Fibroblast of the conjunctiva (primary cell): Measurements from ENCODE around the gene OSER1.

Experiments
- DNase-seq: peaks from one replicate; pipeline ENCODE4 v3.0.0-alpha.2; 2010; ENCODE audit warnings: low read depth

OSER1 gene

GRCh38 chr20:44173846-44174245 is 36.7 kb downstream of the OSER1 start:
- DNase-seq = no peak

GRCh38 chr20:44173116-44173515 is 37.5 kb downstream of the OSER1 start:
- DNase-seq = no peak

GRCh38 chr20:44172572-44172950 is 38.0 kb downstream of the OSER1 start:
- DNase-seq = no peak

DNA sequence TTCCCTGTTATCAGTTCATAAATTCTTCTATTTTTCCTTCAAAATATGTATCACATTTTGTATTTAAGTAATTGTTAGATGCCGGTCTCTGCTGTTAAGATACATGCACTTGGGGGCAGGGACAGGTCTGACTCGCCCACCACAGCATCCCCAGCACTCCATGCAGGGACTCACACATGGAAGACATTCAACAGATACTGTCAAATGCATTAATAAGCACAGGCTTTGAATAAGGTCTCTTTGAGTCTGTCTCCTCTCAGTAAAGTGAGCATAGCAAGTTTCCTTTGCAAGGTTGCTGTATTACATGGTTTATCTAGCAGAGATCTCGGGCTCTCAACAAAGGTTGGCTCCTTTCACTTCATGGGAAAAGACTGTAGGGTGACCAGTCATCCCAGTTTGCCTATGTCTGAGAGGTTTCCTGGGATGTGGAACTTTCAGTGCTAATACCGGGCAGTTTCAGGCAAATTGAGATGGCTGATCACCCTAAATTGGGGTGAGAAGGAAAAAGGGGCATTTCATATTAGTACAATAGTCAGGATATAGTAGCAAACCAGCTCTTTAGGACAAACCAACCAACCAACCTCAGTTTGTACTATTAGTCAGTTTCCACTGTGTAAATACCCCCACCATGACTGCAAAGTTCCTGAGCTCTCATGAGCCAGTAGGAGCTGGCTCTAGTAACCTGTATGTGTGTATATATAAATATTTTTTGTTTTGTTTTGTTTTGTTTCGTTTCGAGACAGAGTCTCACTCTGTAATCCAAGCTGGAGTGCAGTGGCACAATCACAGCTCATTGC is 38.6 kb downstream of the OSER1 start:
- DNase-seq = no peak

- no peak for DNase-seq
Observed at GRCh38 chr20:44170816-44171410, 39.7 kb downstream of the OSER1 start.

DNA sequence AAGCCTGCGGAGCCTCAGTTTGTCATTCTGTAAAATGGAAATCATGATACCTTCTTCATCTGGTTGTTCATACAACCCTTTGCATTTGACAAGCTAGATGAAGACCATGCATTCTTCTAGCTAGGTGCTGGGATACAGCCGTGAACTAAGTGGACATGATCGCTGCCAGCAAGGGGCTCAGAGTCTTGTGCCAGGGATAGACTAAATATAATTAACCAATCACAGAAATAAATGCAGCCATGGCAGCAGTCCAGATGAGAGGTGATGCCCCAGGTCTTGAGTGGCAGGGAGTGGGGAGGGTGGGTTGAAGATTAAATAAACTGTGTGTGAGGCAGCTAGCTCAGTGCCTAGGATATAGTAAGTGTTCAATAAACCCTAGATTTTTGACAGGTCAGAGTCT is 42.8 kb downstream of the OSER1 start:
- no peak for DNase-seq

DNA sequence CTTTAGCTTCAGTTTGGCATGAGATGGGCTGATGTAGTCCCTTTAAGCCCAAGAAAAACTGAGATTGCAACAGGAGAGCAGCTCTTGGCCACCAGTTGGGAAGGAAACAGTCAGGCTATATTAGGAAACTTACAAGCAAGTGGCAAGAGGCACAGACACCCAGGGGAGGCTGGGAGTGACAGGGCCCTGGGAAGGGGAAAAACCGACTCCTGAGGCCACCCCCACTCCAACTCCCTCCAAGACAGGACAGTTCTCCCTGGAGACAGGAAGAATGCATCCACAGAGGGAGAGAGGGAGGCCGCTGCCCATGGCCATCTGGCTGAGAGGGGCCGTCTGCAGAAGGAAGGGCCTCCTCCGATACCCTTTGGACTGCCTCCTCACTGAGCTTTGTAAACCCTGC is 44.1 kb downstream of the OSER1 start:
- DNase-seq = no peak

DNA sequence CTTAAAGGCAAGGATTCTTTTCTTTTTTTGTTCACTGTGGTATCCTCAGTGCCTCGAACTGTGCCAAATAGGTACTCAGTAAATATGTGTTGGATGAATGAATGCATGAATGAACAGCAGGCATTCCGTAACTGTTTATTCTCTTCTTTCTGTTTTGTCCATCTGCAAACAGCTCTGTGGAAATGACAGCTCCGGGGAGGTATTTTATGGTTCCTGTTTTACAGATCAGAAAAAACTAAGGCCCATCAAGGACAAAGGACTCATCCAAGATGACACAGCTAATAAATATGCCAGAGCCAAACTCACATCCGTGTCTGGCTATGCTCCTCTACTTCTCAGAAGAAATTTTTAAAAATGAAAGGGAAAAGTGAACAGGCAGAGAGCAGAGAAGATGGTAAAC is 44.6 kb downstream of the OSER1 start:
- no peak for DNase-seq

DNA sequence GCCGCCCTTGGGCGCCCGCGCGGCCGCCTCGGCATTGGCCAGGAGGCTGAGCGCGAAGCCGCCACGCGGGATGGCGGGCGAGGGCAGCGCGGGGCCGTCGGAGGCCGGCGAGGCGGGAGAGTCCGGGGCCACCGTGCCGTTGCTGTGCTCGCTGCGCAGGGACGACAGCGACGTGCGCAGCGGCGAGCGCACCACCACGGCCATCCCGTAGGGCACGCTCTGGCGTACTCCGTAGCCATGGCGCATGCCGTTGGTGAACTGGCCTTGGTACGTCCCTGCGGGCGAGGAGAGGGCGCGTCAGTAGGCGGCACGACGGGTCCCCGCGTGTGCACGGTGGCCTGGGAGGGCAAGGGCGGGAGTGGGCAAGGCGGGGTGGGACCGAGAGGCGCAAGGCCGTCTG is 50.4 kb downstream of the OSER1 start:
- DNase-seq = no peak

DNA sequence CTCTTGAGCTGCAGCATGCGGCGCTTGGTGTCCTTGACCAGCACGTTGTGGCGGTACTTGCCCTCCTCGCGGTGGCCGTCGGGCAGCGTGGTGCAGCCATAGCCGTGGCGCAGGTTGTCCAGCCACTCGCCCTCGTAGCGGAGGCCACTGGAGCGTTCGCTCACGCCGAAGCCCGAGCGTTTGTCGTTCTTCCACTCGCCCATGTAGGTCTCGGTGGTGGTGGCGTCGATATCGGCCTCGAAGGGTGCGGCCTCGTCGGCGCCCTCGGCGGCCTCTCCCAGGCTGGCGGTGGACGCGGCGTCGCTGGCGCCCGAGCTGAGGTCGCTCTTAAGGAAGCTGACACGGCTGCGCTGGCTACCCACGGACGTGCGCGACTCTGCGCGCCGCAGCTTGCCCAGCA is 50.9 kb downstream of the OSER1 start:
- no peak for DNase-seq

DNA sequence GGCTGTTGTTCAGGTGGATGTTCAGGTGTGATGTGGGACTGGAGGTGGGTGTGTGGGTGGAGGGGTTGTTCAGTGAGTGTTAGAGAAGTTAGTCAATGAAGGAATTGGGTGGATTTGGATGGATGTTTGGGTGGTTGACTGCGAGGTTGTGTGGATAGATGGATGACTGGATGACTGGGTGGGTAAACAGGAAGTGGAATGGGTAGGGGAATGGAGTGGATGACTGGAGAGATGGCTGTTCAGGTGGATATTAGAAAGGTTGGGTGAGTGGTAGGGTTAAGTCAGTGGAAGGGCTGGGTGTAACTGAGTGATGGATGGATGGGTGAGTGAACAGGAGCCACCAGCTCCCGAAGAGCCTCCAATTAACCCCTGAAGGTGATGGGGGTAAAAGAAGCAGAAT is 51.4 kb downstream of the OSER1 start:
- DNase-seq = no peak

GRCh38 chr20:44157061-44157460 is 53.5 kb downstream of the OSER1 start:
- no peak for DNase-seq

DNA sequence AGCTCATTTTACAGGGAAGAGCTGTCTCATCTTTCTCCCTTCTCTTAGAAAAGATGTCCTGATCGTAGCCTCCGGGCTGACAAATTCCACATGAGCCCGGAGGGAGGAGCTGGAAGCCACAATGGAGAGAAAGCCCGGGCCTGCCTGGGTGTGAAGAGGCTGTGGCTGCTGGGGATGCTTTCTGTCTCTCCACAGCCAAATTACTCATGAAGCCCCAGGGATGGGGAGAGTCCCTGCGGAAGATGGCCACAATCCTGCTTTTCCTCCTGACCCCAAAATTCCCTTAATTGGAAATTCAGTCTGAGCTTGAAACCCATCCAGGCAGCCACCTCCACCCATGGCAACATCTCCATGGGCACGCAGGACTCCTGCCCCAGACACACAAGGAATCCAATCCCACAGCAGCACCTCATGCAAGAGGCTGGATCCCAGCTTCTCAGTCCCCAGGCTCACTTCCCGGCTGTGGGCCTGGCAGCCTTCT is 56.0 kb downstream of the OSER1 start:
- DNase-seq = no peak

- DNase-seq = no peak
Observed at GRCh38 chr20:44153636-44154043, 56.9 kb downstream of the OSER1 start.

GRCh38 chr20:44151621-44152416 is 58.8 kb downstream of the OSER1 start:
- DNase-seq = no peak

DNA sequence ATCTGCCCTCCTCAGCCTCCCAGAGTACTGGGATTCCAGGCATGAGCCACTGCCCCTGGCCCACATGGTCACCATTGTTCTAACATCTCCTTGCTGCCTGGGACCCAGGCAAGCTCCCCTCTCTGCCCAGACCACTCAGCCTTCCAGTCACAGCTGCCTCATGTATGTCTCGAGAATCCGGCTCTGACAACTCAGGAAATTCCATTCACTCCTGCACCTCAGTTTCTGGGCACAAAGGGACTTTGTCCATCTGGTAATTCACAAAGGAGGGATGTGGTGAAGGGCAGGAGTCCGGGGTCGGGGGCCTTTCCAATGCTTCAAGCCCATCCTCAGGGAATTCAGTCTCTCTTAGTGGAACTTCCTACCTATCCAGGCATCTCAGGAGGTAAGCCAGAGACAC is 64.3 kb downstream of the OSER1 start:
- no peak for DNase-seq
